HepG2 (cell line): ENCODE data around the gene ZNF764. TPM values are rescaled to one million over a fixed set of nuclear protein-coding genes. Genes with fewer than 3 reads are reported as not detected.

Experiments
- ATF5 ChIP-seq: sonication (generic); formaldehyde crosslinking; IDR thresholded peaks from 2 replicates; pipeline ENCODE4 v1.4.0; 2020; ENCODE audit warnings: mild to moderate bottlenecking, low read depth, missing genetic modification reagents
- ATF7-NPFF ChIP-seq: sonication (generic); formaldehyde crosslinking; IDR thresholded peaks from 2 replicates; pipeline ENCODE4 v1.8.1; 2023; ENCODE audit warnings: mild to moderate bottlenecking, low read depth, missing genetic modification reagents, moderate library complexity
- BCLAF1 ChIP-seq: fragments of 450-650 bp; IDR thresholded peaks from 2 replicates; pipeline ENCODE4 v1.6.1; 2017; ENCODE audit warnings: mild to moderate bottlenecking
- CBX5 ChIP-seq: sonication (generic); formaldehyde crosslinking; IDR thresholded peaks from 2 replicates; pipeline ENCODE4 v1.4.0; 2020; ENCODE audit warnings: missing genetic modification reagents, borderline replicate concordance
- CREM ChIP-seq, 2 experiments: sonication (generic) in 1 of 2; formaldehyde crosslinking in 1 of 2; IDR thresholded peaks; 2 replicates each; pipeline versions ENCODE4 v1.4.0 to v1.6.1; 2016 to 2020; ENCODE audit warnings: antibody characterized with exemption in 1 of 2, mild to moderate bottlenecking in 1 of 2, missing genetic modification reagents in 1 of 2
- GLI4 ChIP-seq: sonication (generic); formaldehyde crosslinking; IDR thresholded peaks from 2 replicates; pipeline ENCODE4 v1.5.1; 2020; ENCODE audit warnings: missing genetic modification reagents, mild to moderate bottlenecking, moderate library complexity, borderline replicate concordance
- KMT2B ChIP-seq: IDR thresholded peaks from 2 replicates; pipeline ENCODE4 v1.6.1; 2016; ENCODE audit warnings: missing genetic modification reagents, missing compliant biosample characterization
- MED1 ChIP-seq: sonication (generic); formaldehyde crosslinking; IDR thresholded peaks from 2 replicates; pipeline ENCODE4 v1.4.0; 2020; ENCODE audit warnings: missing genetic modification reagents
- MNT ChIP-seq: fragments of 450-650 bp; IDR thresholded peaks from 2 replicates; pipeline ENCODE4 v1.6.1; 2016
- MYNN ChIP-seq: sonication (generic); formaldehyde crosslinking; IDR thresholded peaks from 2 replicates; pipeline ENCODE4 v1.4.0; 2020; ENCODE audit warnings: mild to moderate bottlenecking, low read depth, missing genetic modification reagents
- NPAS2 ChIP-seq: sonication (generic); formaldehyde crosslinking; IDR thresholded peaks from 2 replicates; pipeline ENCODE4 v1.8.0; 2022; ENCODE audit warnings: mild to moderate bottlenecking, missing genetic modification reagents, borderline replicate concordance
- NR2C2 ChIP-seq: sonication (generic); formaldehyde crosslinking; IDR thresholded peaks from 2 replicates; pipeline ENCODE4 v1.4.0; 2020; ENCODE audit warnings: missing genetic modification reagents, mild to moderate bottlenecking, moderate library complexity, borderline replicate concordance
- NR2F2 ChIP-seq: IDR thresholded peaks from 2 replicates; pipeline ENCODE4 v1.6.1; 2012; ENCODE audit warnings: low read depth, inconsistent platforms, borderline replicate concordance
- PRPF4 ChIP-seq: fragments of 200-400 bp; formaldehyde crosslinking; IDR thresholded peaks from 2 replicates; pipeline ENCODE4 v1.6.1; 2016; ENCODE audit warnings: low read length, low read depth; ENCODE audit not compliant: poor library complexity, severe bottlenecking
- SMC3 ChIP-seq: IDR thresholded peaks from 2 replicates; pipeline ENCODE4 v1.6.1; 2011; ENCODE audit warnings: low read length, improper control_type of control experiment
- SP4 ChIP-seq: sonication (generic); formaldehyde crosslinking; IDR thresholded peaks from 2 replicates; pipeline ENCODE4 v1.8.1; 2023; ENCODE audit warnings: mild to moderate bottlenecking, missing genetic modification reagents
- TFDP1 ChIP-seq: IDR thresholded peaks from 2 replicates; pipeline ENCODE4 v1.6.1; 2016; ENCODE audit warnings: missing compliant biosample characterization, missing genetic modification reagents, borderline replicate concordance
- ZBTB34 ChIP-seq: sonication (generic); formaldehyde crosslinking; IDR thresholded peaks from 2 replicates; pipeline ENCODE4 v1.8.0; 2022; ENCODE audit warnings: mild to moderate bottlenecking, missing genetic modification reagents
- ZNF558 ChIP-seq: sonication (generic); formaldehyde crosslinking; IDR thresholded peaks from 2 replicates; pipeline ENCODE4 v1.9.0; 2022; ENCODE audit warnings: mild to moderate bottlenecking, missing genetic modification reagents, borderline replicate concordance
- ZNF569 ChIP-seq: sonication (generic); formaldehyde crosslinking; IDR thresholded peaks from 2 replicates; pipeline ENCODE4 v1.5.0; 2020; ENCODE audit warnings: mild to moderate bottlenecking, missing genetic modification reagents, moderate library complexity, borderline replicate concordance
- ZNF879 ChIP-seq: sonication (generic); formaldehyde crosslinking; IDR thresholded peaks from 2 replicates; pipeline ENCODE4 v1.8.1; 2023; ENCODE audit warnings: missing genetic modification reagents
- ZSCAN30 ChIP-seq: sonication (generic); formaldehyde crosslinking; IDR thresholded peaks from 2 replicates; pipeline ENCODE4 v1.5.0; 2020; ENCODE audit warnings: mild to moderate bottlenecking, missing genetic modification reagents
- polyA plus RNA-seq, 8 experiments: library from polyadenylated mRNA; depleted of rRNA in 3 of 8; stranded (reverse) in 7 of 8; unstranded in 1 of 8; fragments of >200 nt; fragmentation: Illumina TruSeq in 4 of 8; extraction: Trizol in 4 of 8; gene quantifications; 2 replicates each; pipeline versions ENCODE4 v1.2.1 to v1.2.3, GENCODE V29; 2011 to 2016; ENCODE audit warnings: low read depth in 4 of 8, missing spikeins in 1 of 8, mixed read lengths in 1 of 8; ENCODE audit not compliant: insufficient read depth in 1 of 8
- total RNA-seq, 5 experiments: library from RNA; depleted of rRNA; stranded (reverse); fragments of >200 nt; fragmentation: Illumina TruSeq; extraction: Trizol; gene quantifications; 2 replicates each; pipeline ENCODE4 v1.2.3, GENCODE V29; 2016; ENCODE audit warnings: low read depth in 1 of 5

Gene ZNF764
- total and polyA plus RNA-seq, 2 of the 13 experiments (the other 11 are each of a cell fraction or from before 2014, with no cell fraction given), result 4.1 to 9.1 TPM

- TF ChIP-seq ZSCAN30 (CRISPR knock-in tag), result peak; percentile 35; the same call in 1 of the 2 replicates
- no peak for TF ChIP-seq SMC3
- TF ChIP-seq PRPF4, result peak; percentile 58
- no peak for TF ChIP-seq ATF5 (CRISPR knock-in tag)
- TF ChIP-seq NR2F2, result no peak
- no peak for TF ChIP-seq GLI4 (CRISPR knock-in tag)
- TF ChIP-seq ZNF558 (CRISPR knock-in tag), result no peak
- no peak for TF ChIP-seq SP4
- no peak for TF ChIP-seq ZNF879 (CRISPR knock-in tag)
- TF ChIP-seq MED1 (CRISPR knock-in tag), result no peak
- TF ChIP-seq BCLAF1, result no peak
- no peak for TF ChIP-seq ZBTB34 (CRISPR knock-in tag)
- no peak for TF ChIP-seq CBX5
- TF ChIP-seq KMT2B (CRISPR knock-in tag), result no peak
- 0 out of 2 replicates have a peak, but pooled peaks have one; percentile 25 for TF ChIP-seq ATF7-NPFF (CRISPR knock-in tag)
- TF ChIP-seq NR2C2, result no peak
- no peak for TF ChIP-seq NPAS2 (CRISPR knock-in tag)
- TF ChIP-seq CREM (IDR thresholded peaks at IDR 0.05), result no peak
- TF ChIP-seq CREM (CRISPR knock-in tag; IDR thresholded peaks at IDR 0.05), result no peak
- no peak for TF ChIP-seq TFDP1 (CRISPR knock-in tag)
- no peak for TF ChIP-seq MYNN (CRISPR knock-in tag)
- no peak for TF ChIP-seq MNT
- TF ChIP-seq ZNF569 (CRISPR knock-in tag), result 0 out of 2 replicates have a peak, but pooled peaks have one; percentile 38
Observed at GRCh38 chr16:30558789-30559377, 709 bp upstream of the ZNF764 start (continued).
